Measurements from ENCODE around the gene SPTB. TPM values are rescaled to one million over a fixed set of nuclear protein-coding genes. Genes with fewer than 3 reads are reported as not detected.

Gene SPTB
- total RNA-seq, 1 donor, result under 0.01 TPM

- no peak for TF ChIP-seq CTCF (IDR thresholded peaks at IDR 0.05; ENCODE audit: insufficient read depth, low read length)
- no peak overlapping the region for H3K4me3 ChIP-seq (ENCODE audit: low read depth, low read length)
- no peak for DNase-seq (ENCODE audit: low read depth)
Measured at GRCh38 chr14:64727551-64728071, 152.1 kb downstream of the SPTB start.

- H3K4me3 ChIP-seq (ENCODE audit: low read depth, low read length), result no peak overlapping the region
- TF ChIP-seq CTCF (IDR thresholded peaks at IDR 0.05; ENCODE audit: insufficient read depth, low read length), result no peak
- no peak for DNase-seq (ENCODE audit: low read depth)
Measured at GRCh38 chr14:64726585-64726890, 153.2 kb downstream of the SPTB start.

- H3K4me3 ChIP-seq (ENCODE audit: low read depth, low read length), result no peak overlapping the region
- TF ChIP-seq CTCF (IDR thresholded peaks at IDR 0.05; ENCODE audit: insufficient read depth, low read length), result peak; percentile 3
- no peak for DNase-seq (ENCODE audit: low read depth)
Measured at GRCh38 chr14:64725879-64726584, 153.7 kb downstream of the SPTB start.

- no peak for DNase-seq (ENCODE audit: low read depth)
- no peak for TF ChIP-seq CTCF (IDR thresholded peaks at IDR 0.05; ENCODE audit: insufficient read depth, low read length)
- H3K4me3 ChIP-seq (ENCODE audit: low read depth, low read length), result no peak overlapping the region
Measured at GRCh38 chr14:64725261-64725815, 154.4 kb downstream of the SPTB start.

- H3K4me3 ChIP-seq (ENCODE audit: low read depth, low read length), result no peak overlapping the region
- no peak for TF ChIP-seq CTCF (IDR thresholded peaks at IDR 0.05; ENCODE audit: insufficient read depth, low read length)
- no peak for DNase-seq (ENCODE audit: low read depth)
Measured at GRCh38 chr14:64724578-64724930, 155.2 kb downstream of the SPTB start.

- H3K4me3 ChIP-seq (ENCODE audit: low read depth, low read length), result no peak overlapping the region
- DNase-seq (ENCODE audit: low read depth), result no peak
- TF ChIP-seq CTCF (IDR thresholded peaks at IDR 0.05; ENCODE audit: insufficient read depth, low read length), result no peak
Measured at GRCh38 chr14:64723691-64724577, 155.8 kb downstream of the SPTB start.
